GM19035 (cell line): ENCODE results near the gene TANC2.

Source experiments
- ATAC-seq: cut with Tn5 transposase; IDR thresholded peaks from one replicate; pipeline ENCODE4 v1.9.1; 2021; ENCODE audit not compliant: unreplicated experiment

Gene TANC2

DNA sequence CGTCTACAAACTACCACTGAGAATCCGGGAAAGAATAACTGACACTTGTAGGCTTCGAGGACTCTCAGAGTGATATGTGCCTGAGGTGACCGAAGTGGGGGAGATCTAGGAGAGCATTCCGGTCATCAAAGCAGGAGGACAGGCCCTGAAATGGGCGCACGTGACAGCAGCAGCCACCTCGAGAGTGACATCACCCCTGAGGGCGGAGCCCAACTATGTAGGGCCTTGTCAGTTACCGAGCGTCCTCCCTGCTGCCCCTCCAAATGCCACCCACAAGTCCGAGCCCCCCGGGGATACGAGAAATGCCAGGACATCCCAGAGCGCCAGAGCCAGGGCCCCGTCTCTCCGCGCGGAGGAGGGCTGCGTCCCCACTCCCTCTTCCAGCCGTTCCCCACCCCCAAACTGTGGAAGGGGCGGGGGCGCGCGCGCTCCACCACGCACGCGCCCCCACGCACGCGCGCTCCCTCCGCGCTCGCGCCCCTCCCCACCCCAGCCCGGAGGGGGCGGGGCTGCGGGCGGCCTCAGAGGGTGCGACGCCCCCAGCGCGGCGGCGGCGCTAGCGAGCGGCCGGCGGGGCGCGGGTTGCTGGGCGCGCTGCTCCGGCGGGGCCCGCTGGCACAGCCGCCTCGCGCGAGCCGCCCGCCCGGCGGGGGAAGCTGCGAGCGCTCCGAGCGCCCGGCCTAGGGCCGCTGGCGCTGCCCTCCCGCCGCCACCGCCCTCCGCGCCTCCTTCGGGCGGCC, at the start of gene TANC2:
Gene TANC2, plus strand, starts transcription at position 550 of the 740 bp plus-strand sequence. CDS start 43,325 bp downstream, outside the sequence.
- peak; percentile 68 for ATAC-seq

DNA sequence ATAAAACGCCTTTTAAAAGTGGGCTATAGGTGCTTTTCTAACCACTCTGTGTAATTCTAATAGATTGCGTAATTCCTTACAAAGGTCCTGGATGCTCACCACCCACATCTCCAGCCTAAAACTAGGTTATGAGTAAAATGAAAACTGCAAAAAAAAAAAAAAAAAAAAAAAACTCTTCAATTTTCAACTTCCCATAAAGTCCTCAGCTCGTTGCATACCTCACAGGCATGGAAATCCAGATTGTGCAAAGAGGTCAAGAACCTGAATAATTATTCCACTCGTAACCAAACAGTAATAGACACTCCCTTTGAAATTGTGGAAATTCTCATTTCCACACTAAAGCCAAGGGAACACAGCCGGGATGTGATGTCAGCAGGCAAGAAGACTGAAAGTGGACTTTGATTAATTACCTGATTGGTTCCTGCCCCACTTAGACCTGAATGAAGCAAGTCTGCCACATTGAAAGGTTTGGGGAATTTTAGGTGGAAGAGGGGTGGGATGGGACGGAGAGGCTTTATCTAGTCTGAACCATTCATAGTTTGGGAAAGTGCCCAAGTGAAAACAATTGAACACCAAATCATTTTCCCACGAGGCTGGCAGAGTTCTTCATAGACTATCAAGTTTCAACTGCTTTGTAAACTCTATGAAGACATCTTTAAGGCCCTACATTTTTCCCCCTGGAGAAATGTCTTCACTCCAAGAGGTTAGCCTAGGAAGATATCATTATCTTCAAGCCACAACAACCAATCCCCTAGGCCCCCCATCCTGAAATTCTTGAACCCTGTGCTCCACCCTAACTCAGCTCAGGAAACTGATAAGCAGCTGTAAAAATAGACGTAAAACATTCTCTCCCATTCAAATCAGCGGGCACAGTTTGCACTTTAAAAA, 49.1 kb upstream of the TANC2 start:
- ATAC-seq: no peak

DNA sequence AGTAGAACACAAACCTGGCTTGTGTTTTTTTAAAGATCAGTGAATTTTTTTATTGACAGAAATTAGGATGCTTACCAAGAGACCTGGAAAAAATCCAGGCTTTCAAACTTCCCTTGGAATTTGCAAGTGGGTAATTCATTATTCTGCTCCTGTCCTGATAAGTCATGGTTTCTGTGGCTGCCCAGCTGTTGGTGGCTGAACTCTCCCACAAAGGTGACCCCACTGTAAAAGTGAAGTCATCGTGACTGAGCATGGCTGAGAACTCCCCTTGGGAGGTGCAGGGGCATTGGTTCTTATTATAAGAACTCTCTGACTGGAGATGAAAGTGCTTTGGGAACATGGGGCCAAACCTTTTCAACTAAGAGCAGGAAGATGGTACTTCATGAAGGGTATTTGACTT, 46.6 kb upstream of the TANC2 start:
- no peak for ATAC-seq

DNA sequence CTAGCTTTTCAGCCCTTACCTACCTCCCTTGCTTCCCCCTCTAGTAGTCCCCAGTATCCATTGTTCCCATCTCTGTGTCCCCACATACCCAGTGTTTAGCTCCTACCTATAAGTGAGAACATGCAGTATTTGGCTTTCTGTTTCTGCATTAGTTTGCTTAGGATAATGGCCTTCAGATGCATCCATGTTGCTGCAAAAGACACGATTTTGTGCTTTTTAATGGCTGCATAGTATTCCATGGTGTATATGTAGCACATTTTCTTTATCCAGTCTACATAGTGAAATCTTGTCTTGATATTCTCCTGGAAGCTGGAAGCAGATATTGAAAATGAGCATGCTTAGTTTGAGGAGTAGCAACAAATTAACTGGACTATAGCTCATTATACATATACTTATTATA, 45.7 kb upstream of the TANC2 start:
- no peak for ATAC-seq

DNA sequence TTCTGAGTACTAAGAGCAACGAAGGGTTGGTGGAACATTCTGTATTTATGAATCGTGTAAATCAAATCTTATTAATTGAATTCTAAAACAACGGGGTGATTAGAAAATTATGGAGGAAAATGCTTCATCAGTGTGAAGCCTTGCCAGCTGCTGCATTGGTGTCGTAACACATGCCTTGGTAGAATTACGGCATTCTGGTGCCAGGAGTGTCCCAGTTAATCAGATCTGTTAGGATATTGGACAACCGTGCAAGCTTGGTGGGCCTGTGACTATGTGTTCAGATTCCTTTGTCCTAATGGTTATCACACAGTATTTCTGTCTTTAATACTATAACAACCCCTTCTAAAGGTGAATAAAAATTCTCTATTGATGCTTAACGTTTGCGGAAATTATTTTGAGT, 44.2 kb upstream of the TANC2 start:
- ATAC-seq: no peak

DNA sequence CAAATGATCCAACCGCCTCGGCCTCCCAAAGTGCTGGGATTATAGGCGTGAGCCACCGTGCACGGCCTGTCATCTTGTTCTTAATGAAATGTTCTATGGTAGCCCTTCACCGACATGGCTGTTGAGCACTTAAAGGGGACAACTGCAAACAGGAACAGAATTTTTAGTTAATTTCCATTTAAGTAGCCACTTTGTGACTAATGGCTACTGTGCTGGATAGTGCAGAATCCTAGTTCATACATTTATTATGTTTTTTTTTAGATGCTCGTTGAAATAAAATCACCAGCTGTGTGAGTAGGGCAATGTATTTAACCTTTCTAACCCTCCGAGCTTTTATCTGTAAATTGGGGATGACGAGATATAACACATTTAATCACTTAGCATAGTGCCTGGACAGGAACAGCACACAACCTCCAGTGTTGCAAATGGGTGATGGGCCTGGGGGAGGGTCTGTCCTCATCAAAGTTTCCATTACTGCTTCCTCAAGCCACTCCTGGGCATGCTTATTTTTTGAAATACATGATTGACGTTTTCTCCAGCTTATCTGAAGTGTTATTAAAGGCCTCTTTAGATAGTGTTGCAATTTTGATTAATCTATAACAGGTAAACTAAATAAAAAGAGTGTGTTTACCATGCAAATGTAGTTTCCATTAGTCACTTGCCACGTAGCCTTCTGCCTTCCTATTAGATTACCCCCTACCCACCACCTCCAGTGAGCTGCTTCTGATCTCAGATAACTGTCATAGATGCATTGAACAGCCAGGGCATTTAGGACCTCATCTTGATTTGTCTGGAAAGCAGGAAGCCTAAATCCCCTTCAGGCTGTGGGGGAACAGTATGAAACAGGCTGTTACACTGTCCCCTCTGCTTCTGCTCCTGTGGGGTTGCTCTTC, 42.5 kb upstream of the TANC2 start:
- ATAC-seq: no peak

DNA sequence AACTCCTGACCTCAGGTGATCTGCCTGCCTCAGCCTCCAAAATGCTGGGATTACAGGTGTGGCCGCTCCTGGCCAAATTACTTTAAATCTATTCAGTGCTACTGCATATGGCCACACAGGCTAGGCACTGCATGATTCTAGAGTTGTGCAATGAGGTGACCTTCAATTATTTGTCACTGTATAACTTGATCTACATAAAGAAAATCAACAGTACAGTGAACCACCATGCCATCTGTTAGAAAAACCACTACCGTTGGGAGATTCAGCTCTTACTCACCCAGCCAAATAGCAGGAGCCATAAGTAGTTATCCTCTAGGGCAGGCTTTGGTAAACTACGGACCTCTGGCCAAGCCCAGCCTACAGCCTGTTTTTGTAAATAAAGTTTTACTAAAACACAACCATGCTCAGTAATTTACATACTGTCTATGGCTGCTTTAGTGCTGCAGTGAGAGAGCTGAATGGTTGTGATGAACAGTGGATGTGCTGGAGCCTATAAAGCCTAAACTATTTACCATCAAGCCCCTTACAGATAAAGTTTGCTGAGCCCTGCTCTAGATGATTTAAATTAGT, 40.7 kb upstream of the TANC2 start:
- ATAC-seq: no peak

DNA sequence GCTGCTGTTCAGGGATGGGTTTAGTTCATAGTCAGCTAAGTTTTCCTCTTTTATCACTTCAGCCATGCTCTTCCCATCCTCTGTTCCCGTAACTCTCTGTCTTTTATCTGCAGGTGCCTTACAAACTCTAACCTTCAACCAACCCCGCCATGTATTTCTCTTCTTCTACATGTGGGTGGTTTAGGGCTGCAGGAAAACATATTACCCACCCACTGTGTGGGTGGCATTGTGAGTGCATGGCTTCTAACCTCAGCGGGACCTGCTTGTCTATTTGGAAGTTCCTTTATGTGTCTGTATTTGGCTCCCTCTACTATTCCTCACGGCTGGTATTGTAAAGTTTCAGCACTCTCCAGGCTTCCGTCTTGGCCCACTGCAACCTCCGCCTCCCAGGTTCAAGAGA, 39.0 kb upstream of the TANC2 start:
- no peak for ATAC-seq

DNA sequence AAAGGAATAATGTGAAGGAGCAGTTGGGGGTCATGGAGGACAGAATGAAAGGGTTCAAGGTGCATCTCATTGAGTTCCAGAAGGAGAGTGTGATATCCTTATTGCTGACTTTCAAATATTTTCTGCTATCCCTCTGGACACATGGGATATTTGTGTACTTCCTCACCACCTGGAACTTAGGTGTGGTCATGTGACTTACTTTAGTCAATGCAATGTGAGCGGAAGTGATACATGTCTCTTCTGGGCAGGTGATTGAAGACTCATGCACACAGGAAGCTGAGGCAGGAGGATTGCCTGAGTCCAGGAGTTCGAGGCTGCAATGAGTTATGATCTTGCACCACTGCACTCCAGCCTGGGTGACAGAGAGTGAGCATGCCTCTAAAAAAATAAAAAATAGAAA, 36.7 kb upstream of the TANC2 start:
- no peak for ATAC-seq

DNA sequence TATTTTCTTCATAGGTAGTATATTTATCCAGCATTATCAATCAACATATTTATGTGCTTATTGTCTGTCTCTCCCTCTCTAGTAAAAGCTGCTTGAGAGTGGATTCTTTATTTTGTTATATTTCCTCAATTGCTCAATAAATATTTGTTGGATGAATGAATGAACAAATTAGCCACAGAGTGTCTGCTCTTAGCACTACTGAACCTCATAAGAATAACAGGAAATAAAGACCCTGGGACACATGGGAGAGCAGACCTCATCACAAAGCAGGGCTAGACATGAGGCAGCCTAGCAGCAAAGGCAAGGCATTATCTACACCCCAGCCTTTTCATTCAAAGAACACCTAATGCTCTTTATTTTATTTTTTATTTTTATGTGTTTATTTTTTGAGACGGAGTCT, 34.9 kb upstream of the TANC2 start:
- no peak for ATAC-seq

DNA sequence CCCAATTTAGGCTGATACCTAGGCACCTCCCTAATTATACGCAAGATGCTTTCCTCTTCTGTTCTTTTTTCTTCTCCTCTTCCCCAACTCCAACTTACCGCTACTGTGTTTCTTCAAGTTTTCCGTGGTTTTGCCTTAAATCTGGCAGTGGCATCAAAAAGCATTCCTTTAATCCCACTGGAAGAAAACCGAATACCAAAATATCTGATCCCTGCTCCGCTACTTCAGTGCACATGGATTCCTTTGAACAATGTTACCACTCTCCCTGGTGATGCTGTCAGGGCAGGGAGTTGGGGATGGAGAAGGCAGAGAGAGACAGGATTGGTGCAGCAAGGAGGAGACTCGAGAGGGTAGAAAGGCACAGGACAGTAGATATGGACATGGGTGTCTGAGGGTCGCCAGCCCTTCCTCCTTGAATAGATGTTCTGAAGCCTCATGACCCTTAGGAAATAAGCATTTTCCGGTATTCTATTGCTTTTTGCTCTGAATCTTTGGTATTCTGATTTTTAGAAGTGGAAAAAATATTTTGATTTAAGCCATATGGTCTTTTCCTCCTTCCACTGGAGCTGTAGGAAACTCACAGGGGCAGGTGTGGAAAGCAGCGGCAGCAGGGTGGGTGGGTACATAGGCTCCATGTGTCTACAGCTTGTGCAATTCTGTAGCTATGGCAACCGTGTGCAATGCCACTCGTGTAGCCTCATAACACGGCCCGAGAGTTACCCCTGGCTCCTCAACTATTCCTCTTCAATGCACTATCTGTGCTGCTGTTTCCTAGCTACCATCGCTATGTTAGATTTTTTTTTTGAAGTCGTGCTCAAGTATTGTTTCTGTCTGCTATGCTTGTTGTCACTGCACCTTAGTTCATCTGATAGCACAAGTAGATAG, 32.3 kb upstream of the TANC2 start:
- no peak for ATAC-seq

DNA sequence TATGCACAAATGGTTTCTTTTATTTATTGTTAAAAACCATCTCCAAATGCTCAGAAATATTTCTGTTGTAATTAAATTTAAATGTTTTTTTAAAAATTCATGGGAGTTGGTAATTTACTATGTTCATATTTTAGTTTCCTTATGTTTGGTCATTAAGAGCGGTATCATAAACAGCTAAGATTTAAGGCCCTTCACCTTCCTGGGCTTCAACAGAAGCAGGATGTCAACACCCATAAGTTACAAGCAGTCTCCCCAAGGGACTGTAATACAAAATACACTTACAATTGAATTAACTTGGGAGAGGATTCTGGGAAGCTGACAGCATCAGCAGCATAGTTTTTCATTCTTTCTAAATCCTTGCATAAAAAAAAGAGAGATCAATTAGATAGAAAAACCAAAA, 30.9 kb upstream of the TANC2 start:
- ATAC-seq: no peak

DNA sequence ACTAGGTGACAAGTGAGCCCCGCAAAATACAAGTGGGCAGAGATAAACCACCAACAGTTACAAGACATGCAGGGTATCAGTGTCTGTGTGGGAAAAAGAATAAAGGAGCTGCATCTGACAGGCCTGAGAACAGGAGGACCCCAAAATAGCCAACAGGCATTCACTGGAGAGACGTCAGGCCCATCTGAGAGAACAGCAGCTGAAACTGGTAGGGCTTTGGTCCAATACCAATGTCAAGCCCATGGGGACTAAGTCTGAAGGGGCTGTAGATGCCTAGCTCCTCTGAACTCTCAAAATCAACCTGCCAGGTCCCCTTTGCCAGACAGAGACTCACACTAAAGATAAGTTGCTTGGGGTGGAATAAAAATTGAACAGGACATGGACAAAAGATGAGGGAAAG, 30.5 kb upstream of the TANC2 start:
- ATAC-seq: no peak

DNA sequence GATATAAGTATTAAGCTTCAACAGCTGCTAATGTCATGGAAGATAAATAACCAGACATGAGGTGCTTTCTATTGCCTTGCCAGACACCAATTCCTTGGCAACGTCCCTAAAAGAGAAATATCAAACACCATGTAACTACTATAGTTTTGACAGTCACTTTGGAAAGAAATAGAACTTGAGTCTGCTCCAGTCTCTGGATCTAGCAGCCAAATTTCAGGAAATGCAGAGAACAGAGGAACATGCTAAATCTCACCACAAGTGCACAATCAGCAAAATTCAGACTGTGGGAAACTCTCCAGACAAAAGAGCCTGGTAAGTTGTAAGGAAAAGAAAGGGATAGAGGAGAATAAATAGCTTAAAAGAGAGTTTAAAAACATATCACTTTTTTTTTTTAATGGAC, 28.4 kb upstream of the TANC2 start:
- ATAC-seq: no peak

DNA sequence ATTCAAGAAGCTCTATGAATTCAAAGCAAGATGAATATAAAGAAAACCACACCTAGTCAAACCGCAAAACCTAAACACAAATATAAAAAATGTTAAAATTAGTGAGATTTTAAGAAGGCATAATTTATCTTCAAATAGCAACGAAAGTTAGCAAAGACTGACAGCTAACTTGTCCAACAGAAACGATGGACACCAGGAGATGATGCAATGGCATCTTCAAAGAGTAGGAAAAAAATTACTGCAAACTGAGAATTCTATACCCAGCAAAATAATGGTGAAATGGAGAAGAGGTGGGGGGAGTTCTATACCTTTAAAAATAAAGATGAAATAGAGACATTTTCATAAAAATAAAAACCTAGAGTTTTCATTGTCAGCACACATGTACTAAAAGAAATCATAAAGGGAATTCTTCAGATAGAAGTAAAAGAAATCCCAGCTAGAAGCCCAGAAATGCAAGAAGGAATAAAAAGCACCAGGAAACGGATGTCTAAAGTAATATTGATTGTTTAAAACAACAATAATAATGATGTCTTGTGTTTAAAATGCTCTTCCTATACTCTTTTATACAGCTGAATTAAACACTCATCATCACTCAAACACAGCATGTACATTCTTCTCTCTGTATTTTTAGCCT, 24.6 kb upstream of the TANC2 start:
- ATAC-seq: no peak

DNA sequence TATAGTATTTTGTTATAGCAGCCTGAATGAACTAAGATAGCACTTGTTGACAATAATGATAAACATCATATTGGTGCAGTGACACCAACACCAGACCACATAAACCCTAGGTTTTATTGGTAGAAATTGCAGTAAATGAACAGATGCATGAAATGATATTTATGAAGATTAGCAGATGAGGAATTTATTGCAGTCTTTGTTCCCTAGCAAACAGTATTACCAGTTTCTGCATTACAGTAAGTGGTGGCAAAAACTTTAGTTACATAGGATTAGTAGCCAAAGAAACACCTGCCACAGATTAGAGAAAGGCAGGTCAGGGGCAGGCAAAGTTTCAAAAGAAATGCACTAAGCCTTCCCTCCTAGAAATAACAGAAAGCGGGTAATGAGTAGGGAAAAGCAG, 17.7 kb upstream of the TANC2 start:
- no peak for ATAC-seq

DNA sequence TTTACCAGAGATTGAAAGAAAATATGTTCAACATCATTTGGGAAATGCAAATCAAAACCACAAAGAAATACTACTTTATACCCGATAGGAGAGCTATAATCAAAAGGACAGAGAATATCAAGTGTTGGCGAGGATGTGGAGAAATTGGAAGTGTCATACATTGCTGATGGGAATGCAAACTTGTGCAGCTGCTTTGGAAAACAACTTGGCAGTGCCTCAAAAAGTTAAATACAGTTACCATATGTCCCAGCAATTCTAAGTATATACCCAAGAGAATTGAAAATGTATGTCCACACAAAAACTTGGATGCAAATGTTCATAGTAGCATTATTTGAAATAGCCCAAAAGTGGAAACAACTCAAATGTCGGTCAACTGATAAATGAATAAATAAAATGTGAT, 17.0 kb upstream of the TANC2 start:
- ATAC-seq: no peak

DNA sequence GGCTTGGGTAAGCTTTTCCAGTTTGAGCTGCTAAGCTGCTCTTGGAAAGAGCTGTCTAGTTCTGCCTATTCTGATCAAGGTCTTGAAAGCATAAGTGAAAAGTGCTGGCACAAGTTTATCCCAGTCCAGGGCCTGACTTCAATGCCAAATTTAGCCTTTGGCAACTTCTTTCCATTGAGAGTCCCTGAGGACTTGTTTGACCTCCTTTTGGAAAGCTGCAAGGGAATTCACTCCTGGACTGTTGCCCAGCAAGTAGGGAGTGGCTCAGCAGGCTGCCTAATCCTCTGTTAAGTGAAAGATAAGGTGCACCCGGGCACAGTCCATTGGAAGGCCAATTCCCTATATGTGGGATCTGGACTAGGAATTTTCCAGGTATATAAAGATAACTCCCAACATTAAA, 16.0 kb upstream of the TANC2 start:
- ATAC-seq: no peak

DNA sequence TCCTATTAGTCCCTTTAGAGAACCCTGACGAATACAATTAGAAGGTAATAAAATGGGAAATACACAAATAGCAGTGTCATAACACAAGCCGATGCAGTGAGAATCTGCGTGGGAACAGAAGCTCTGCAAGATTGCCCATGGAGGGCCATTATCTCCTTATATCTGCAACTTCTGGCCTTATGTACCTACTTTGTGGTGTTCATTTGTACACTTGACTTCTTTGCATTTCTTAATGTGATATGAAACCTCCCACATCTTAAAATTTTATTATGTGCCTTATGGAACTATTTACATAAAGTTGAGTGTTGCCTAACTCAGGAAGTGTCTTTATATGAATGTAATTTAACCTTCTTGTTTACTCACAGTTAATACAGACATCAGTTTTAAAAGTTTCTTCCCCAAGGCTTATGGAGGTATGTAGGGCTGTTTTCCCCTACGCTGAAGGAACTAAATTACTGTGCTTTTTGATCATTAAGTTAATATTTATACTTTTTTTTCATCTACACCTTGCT, 10.1 kb upstream of the TANC2 start:
- no peak for ATAC-seq
